Fibroblast of mammary gland (primary cell): Measurements from ENCODE around the gene PRRT1.
A peak's percentile ranks its signal among the peaks of the same experiment; 100 is the strongest.

ENCODE experiments used
- DNase-seq: peaks from one replicate; pipeline ENCODE4 v3.0.0-alpha.2; 2010; ENCODE audit warnings: low read depth
- H3K4me3 ChIP-seq: 2 replicates; pipeline ENCODE4 v1.5.1; 2011; ENCODE audit warnings: low read depth, mild to moderate bottlenecking, low read length, moderate library complexity; ENCODE audit not compliant: control insufficient read depth
- TF ChIP-seq, protein P1 (sequence below): conservative IDR thresholded peaks from 2 replicates; pipeline ENCODE4 v1.5.1; 2011; ENCODE audit warnings: low read depth, low read length, inconsistent platforms; ENCODE audit not compliant: control insufficient read depth, insufficient read depth

The PRRT1 gene

DNA sequence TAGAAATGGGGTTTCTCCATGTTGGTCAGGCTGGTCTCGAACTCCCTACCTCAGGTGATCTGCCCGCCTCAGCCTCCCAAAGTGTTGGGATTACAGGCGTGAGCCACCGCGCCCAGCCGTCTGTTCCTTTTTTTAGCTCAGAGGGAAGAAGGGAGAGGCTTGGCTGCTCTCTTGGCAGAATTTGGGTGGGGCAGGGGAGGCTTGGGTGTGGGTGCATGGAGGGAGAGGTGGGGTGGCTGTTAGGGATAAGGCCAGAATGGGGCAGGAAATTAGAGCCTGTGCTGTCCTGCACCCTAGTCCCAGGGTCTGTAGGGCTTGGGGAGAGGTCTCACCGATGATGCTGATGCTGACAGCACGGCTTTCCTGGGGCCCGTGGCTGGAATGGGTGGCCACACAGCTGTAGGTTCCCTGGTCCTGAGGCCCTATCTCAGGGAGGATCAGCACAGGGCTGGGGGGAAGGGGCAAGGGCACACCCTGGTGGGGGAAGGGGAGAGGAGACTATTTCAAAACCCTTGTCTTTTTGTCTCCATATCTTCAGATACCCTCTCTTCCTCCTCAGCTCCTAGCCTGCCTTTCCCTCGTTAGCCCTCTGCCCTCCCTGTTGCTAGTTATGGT, 30.3 kb upstream of the PRRT1 start:
- TF ChIP-seq, protein P1, sequence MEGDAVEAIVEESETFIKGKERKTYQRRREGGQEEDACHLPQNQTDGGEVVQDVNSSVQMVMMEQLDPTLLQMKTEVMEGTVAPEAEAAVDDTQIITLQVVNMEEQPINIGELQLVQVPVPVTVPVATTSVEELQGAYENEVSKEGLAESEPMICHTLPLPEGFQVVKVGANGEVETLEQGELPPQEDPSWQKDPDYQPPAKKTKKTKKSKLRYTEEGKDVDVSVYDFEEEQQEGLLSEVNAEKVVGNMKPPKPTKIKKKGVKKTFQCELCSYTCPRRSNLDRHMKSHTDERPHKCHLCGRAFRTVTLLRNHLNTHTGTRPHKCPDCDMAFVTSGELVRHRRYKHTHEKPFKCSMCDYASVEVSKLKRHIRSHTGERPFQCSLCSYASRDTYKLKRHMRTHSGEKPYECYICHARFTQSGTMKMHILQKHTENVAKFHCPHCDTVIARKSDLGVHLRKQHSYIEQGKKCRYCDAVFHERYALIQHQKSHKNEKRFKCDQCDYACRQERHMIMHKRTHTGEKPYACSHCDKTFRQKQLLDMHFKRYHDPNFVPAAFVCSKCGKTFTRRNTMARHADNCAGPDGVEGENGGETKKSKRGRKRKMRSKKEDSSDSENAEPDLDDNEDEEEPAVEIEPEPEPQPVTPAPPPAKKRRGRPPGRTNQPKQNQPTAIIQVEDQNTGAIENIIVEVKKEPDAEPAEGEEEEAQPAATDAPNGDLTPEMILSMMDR: no peak
- DNase-seq: no peak
- no peak overlapping the region for H3K4me3 ChIP-seq

DNA sequence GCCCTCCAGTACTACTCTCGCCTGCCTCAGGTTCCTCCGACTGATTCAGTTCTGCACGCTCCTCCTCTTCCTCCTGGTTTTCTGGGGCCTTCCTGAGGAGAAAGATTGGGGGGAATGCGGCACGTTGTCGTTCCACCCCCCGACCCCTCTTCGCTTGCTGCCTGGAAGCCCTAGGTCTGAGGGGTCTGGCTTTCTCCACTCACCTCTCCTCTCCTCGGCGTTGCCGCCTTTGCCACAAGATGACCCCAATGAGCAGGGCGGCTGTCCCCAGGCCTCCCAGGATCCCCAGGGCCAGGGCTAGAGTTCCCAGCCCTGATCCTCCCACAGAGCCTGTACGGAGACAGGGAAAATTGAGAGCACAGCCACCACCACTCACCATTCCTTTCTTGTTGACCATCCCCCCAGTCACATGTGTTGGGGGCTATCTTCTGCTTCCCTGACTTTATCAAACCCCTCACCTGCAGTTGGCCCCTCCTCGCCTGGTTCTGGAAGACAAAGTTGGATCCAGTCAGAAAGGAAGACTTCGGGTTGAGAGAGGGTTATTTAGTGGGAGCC, 29.5 kb upstream of the PRRT1 start:
- TF ChIP-seq, protein P1: no peak
- H3K4me3 ChIP-seq: no peak overlapping the region
- DNase-seq: no peak

DNA sequence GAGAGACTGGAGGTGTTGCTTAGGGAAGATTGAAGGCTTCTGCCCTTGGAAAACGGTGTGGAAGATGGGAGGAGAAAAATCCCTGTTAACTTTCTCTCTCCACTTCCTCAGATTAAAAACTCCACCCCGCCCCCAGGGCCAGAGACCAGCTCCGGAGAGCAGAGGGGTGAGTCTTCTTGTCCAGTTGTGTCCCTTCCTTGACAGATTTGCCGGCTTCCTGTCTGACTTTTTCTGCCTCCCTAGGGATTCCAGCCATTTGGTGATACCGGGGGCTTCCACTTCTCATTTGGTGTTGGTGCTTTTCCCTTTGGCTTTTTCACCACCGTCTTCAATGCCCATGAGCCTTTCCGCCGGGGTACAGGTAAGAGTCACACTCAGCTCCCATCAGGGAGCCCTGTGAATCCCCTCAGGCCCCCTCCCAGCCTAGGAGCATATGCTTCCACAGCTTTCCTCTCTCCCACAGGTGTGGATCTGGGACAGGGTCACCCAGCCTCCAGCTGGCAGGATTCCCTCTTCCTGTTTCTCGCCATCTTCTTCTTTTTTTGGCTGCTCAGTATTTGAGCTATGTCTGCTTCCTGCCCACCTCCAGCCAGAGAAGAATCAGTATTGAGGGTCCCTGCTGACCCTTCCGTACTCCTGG, 28.1 kb upstream of the PRRT1 start:
- DNase-seq: no peak
- TF ChIP-seq, protein P1: no peak
- no peak overlapping the region for H3K4me3 ChIP-seq

DNA sequence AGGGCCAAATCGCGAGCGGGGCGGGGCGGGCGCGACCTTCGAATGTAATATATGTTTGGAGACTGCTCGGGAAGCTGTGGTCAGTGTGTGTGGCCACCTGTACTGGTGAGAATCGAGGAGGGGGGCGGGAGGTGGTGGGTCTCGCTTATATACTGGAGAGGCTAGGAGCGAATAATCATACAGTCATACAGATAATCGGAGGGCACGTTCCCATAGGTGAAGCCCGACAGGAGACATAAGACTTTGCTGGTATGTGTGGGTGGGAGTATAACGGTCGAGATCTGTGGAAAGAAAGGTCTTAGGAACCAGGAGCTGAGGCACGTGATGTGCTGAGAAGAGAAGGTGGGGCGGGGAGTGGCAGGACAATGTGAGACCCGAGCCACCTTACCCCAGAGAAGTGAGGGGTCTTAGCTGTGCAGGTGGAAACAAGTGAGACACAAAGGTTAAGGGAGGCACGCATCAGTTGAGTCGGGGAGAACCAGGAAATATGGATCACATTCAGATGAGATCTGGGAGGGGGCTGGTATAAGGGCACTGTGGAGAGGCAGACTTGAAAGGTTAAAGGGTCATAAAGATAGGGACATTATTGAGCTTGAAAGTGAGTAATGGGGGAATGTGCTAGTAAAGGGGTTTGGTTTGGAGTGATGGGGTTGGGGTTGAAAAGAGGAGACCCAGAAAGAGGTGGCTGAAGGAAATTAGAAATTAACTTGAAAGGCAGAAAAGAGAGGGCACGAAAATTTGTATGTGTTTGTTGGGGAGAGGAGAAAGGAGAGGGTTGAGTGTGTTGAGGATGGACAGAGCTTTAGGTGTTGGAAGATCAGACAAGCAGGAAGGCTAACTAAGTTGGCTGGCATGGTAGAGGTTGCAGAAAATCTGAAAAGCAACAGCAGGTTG, 27.1 kb upstream of the PRRT1 start:
- H3K4me3 ChIP-seq: peak overlapping the region; percentile 94
- TF ChIP-seq, protein P1: no peak
- no peak for DNase-seq

DNA sequence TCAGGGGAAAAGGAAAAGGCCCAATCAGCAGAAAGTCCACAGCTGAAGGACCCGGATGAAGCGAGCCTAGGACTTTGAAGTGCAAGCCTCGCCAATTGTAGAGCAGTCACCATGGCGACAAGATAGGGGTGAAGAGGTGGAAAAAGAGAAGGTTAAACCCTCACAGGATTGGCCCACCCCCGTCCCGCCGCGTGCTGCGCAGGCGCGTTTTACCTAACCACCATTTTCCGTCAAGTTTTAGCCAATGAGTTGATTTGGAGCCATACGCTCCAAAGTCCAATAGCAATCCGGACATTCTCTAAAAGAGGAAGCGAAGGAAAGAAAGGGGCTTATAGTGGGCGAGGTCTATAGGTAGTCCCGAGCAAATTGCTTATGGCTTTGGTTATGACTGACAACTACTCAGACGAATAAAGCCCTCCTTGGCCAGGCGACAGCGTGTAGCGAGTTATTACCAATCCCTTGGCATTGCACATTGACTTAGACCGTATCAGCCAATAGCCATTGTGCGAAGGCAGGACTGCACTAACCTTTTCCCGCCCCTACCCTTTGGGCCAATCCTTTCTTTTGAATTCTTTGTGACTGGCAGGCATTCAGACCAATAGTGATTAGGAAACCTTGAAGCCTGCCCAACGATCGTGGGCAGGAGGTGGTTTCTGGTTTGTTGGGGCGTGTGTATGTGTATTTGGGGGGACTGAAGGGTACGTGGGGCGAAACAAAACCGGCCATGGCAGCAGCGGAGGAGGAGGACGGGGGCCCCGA, 26.2 kb upstream of the PRRT1 start, which contains the start of gene RNF5:
Gene RNF5 (plus strand): TSS at position 618 of the 759 bp plus-strand sequence. CDS start 107 bp downstream, at position 725.
- TF ChIP-seq, protein P1: no peak
- peak within 1 kb of the TSS; percentile 94 for H3K4me3 ChIP-seq
- peak; percentile 100 for DNase-seq
